GDM1 (cell line): Measurements from ENCODE around the gene DENND5B.
A peak's percentile ranks its signal among the peaks of the same experiment; 100 is the strongest.
"Not testable (repeated sequence)": the region's sequence is repeated elsewhere in the genome, so short reads cannot be mapped to it uniquely, and the experiment has no call there.

ENCODE experiments used
- DNase-seq: peaks from one replicate; lab custom pipeline; 2025; lab: John Stamatoyannopoulos, UW

Gene DENND5B

DNA sequence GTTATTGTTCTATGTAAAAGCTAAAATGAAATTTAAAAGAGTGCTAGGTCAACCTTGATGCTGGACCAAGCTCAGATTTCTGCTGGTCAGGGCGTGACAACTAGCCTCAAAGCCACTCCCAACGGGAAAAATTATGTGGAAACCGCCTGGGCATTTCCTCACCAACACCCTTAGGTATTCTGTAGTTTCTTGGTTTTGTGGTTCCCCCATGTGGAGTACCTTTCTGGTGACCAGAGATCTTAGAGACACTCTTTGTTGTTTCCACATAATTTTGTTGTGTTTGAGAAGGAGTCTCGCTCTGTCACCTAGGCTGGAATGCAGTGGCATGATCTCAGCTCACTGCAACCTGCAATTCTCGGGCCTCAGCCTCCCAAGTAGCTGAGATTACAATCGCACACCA is 119.9 kb downstream of the DENND5B start:
- DNase-seq = no peak

DNA sequence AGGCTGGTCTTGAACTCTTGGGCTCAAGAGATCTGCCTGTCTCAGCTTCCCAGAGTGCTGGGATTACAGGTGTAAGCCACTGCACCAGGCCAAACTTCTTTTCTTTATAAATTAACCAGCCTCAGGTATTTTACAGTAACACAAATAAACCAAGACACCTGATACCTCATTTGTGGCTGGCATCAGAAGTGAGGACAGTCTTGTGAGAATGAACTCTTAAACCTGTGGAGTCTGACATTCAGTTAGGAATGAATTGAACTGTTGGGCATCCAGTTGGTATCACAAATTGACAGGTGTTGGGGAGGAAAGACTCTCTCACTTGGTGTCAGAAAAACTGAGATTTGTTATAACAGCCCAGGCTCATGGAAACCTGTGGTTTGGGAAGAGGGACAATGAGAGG is 120.5 kb downstream of the DENND5B start:
- no peak for DNase-seq

DNA sequence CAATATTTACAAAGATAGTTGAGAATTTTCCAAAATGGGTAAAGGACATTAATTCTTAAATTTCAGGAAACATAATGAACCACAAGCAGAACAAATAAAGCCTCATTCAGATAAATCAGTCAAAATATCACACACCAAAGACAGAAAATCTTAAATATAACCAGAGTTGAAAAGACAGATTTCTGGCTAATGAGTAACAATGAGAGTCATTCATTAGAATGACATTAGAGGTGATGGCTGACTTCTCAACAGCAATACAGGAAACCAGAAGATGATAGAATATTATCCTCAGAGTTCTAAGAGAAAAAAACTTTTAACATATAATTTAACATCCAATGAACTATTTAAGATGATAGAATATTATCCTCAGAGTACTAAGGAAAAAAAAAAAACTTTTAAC is 124.2 kb downstream of the DENND5B start:
- DNase-seq = no peak

DNA sequence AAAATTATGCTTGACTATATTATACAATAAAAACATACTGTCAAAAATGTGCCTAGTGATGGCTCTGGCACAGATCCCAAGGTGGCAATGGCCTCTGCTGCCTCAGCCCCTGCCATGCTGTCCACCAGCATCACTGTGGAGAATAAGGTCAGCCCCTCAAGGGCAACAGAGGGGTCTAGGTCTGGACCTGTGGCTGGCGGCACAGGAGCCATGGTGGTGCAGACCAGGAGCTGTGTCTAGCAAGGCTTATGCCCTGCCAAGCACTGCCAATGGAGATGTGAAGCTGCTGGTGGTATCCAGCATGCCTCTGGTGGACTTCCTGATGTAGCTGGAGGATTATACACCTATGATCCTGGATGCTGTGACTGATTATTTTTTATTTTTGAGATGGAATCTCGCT is 125.9 kb downstream of the DENND5B start:
- no peak for DNase-seq

DNA sequence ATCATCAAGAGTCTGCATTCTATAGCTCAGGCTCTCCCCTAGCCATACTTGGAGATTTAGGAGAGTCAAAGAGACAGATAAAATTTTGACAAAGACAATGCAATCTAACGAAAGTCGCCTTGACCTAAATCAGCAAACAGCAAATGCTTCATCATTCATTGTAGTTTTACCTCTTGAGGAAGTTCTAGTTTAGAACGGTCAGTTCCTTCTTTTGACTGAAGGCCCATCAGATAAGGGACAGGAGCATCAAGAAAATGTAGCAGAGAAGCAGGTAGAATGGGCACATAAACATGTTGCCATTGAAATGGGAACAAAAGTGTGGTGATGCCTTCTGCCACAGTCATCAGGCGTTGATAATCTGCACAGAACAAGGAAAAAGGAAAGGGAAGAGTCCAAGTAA is 130.9 kb downstream of the DENND5B start:
- DNase-seq = no peak

DNA sequence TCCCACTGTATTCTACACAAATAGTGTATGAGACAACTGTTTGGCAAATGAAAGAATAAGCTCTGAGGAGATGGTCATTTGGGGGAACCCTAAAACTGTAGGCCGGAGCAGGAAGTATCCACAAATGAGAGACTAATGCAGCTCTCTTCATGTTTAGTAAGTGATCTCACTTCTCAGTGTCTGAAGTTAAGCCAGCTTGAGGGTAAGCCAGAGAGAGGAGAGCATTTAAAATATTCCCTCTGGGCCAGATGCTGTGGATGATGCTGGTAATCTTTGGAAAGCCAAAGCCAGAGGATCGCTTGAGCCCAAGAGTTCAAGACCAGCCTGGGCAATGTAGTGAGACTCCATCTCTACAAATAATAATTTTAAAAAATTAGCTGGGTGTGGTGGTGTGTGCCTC is 134.4 kb downstream of the DENND5B start:
- no peak for DNase-seq

DNA sequence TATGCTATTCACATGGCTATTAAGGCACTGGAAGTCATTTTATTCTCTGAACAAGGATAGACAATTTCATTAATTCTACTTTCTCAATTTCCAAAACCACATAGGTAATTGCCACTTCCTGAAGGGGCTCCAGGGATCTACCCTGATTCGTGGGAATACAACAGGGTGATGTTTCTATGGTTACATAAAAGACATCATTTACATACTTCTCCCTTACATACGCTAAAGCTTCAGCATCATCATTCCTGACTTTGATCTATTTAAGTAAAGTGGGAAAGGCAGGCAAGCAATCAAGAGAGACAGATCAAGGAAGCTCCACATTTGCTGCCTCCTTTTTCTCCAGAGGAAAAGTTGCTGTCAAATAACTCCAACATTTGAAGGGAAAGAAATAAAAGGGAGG is 146.2 kb downstream of the DENND5B start:
- no peak for DNase-seq

DNA sequence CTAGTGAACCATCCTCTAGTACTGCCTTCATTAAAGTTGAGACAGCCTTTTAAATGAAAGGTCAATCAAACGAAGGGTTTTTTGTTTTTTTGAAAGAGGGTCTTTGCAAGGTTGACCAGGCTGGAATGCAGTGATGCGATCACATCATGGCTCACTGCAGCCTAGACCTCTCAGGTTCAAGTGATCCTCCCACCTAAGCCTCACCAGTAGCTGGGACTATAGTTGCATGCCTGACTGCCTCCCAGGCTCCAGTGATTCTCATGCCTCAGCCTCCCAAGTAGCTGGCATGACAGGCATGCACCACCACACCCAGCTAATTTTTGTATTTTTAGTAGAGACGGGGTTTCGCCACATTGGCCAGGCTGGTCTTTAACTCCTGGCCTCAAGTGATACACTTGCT is 150.3 kb downstream of the DENND5B start:
- DNase-seq = no peak

DNA sequence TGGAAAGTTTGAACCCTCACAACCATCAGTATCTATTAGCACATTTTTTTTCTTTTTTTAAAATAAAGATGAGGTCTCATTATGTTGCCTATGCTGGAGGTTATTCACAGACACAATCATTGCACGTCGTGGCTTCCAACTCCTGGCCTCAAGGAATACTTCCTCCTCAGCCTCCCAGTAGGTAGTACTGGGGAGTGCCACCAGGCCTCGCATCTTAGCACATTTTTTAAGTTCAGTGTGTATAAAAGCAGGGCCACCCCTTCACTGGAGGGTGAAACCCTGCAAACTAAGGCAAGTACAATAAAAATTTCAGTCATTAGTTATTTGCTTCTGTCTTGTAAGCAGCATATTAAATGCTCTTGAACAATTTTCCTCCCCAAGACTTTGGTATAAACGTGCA is 150.8 kb downstream of the DENND5B start:
- no peak for DNase-seq

DNA sequence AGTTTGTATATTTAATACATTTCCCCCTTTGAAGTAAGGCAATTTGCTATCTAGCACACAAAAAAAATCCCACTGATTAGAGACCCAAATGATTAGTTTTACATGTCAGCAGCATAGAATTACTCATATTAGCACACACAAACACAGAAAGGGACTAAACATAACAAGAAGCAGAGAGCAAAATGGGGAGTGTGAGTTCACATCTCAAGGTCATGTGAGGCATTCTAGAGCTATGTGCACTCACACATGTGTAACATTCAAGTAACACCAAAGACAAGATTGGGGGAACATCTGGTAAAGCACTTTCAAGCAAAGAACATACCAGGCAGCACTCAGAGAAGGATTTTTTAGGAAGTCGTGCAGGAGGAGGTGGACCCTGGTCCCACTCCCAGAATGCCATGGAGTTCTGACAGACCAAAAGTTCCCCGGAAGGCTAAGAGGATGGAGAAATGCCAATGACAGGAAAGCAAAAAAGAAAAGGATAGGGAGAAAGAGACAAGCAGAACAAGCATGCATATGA is 159.2 kb downstream of the DENND5B start:
- DNase-seq = no peak

DNA sequence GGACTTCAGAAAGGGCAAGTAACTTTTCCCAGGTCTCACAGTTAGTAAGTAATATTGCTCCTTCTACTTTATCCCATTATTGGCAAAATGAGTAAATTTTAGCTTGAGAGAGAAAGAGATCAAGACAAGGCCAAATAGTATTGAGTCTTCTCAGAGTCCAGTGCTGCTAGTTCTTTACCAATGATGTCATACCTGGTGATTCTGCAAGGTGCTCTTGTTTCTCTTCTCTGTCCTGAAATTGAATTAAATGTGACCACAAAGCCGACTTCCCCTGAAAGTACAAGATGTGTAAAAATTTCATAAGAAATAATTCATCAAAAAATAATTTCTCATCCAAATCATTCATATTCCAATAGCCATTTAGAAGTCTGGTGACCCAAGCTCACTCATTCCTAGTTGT is 167.5 kb downstream of the DENND5B start:
- no peak for DNase-seq

DNA sequence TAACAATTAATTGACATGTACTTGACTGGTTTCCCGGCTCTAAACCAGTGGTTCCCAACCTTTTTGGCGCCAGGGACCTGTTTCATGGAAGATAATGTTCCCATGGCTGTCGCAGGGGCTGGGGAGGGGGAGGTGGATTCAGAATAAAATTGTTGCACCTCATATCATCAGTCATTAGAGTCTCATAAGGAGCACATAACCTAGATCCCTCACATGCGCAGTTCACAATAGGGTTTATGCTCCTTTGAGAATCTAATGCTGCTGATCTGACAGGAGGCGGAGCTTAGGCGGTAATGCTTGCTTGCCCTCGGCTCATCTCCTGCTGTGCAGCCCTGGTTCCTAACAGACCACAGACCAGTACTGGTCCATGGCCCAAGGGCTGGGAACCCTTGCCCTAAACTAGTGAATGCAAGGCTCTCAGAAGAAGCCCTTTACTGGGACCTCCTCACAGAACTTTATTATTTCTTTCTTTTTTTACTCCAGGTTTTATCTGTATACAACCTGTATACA is 178.6 kb downstream of the DENND5B start:
- no peak for DNase-seq

DNA sequence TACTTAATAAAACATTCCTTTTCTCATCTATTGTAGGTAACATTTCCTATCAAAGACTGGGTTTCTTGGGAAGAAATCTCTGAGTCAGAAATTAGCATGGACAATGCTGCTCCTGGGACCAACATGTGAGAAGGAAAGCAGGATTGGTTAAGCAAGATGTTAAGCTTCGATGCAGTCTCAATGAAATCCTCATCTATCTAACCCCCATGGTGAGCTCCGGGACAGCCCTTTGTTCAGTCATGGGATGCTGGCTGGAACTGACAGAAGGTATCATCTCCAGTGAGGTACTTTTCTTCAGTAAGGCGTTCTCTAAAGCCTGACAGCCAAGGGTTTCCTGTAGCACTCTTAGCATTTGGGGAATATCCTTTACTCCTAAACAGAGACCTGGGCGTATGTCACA is 182.2 kb downstream of the DENND5B start:
- no peak for DNase-seq

DNA sequence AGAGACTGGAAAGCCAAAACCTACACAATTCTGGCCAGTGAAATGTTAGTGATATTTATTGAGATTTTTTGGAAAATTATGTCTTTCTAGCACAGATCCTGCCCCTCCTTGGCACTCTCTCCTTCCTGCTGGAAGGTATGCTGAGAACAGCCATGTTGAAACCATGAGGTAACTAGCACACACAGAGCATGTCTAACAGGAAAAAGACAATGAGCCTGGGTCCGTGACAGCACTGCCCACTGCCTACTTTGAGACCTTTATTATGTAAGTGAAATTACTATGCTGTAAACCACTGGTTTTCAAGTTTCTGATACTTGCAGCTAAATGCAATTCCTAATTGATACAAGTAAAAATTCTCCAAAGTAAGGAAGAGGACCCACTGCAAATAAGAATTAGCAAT is 183.4 kb downstream of the DENND5B start:
- DNase-seq = no peak

DNA sequence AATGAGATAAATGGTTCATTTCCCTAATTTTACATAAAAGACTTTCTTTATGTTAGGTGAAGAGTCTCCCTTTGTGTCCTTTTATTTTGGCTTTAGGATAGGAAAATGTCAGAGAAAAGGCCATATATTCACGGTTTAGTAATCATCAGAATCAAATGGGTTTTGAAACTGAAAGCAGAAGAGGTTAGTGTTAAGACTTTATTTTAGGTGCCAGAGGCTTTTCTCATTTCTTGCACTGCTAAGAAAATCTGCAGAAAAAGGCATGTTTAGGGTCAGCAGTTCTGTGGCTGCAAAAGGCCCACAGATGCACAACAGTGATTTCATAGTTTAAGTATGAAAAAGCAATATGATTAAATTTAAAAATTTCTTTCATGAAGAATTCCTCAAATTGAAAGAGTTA is 184.6 kb downstream of the DENND5B start:
- DNase-seq = no peak

DNA sequence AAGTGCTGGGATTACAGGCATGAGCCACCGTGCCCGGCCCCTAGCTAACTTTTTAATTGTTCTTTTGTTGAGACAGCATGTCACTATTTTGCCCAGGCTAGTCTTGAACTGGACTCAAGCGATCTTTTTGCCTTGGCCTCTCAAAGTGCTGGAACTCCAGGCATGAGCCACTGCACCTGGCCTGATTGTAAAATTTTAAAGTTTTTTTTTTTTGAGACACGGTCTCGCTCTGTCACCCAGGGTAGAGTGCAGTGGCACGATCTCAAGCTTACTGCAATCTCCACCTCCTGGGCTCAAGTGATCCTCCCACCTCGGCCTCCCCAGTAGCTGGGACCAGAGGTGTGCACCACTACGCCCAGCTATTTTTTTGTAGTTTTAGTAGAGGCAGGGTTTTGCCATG is 185.9 kb downstream of the DENND5B start:
- DNase-seq = no peak

DNA sequence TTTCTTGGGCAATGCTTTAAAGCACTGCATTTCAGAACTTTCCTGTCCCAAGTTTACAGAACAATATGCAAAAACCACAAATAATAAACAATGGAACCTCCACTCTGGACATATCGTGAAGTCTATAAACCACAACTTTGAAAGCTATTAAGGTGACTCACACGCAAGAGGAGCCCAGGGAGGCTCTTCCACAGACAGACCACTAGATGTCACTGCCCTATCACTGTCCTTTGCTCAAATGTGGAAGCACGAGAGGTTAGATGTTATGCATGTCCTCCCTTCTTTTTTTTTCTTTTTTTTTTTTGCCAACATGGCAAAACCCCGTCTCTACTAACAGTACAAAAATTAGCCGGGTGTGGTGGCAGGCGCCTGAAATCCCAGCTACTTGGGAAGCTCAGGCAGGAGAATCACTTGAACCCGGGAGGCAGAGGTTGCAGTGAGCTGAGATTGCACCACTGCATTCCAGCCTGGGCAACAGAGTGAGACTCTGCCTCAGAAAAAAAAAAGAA is 187.8 kb downstream of the DENND5B start:
- DNase-seq = peak; percentile 54

DNA sequence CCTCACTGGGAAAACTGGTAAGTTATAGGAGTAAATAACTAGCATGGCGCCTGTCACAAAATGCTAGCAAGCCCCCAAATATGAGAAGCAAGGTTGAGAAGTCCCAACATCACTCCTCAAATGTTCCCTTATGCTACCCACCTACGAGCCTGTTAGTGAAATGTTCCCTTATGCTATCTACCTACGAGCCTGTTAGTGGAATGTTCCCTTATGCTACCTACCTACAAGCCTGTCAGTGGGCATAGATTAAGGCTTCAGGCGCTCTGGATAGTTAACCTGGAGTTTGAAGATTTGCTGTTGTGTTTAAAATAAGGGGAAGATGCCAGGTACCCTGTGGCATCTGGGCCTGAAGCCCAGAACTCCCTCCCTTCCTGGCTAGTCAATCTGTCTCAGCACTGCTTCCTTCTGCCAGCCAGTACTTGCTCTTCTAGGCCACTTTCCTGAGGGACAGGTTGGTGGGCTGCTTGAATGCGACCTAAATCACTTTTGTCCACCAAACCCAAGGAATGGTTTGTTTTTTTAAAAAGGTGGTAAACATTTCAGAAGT is 197.9 kb downstream of the DENND5B start:
- no peak for DNase-seq

DNA sequence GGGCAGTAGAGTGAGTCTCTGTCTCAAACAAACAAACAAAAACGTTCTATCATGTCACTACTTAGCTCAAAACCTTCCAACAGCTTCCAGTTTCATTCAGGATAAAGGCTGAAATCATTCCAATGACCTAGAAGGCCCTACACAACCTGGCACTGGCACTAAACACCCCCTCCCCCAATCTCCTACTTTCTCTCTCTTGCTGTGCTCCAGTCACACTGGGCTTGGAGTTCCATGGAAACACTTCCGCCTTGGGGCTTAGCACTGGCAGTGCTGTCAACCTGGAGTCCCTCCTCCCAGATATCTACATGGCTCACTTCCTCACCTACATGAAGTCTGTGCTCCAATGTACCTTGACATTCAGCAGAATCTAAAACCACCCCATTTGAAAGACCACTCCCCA is 199.9 kb downstream of the DENND5B start:
- DNase-seq = no peak

DNA sequence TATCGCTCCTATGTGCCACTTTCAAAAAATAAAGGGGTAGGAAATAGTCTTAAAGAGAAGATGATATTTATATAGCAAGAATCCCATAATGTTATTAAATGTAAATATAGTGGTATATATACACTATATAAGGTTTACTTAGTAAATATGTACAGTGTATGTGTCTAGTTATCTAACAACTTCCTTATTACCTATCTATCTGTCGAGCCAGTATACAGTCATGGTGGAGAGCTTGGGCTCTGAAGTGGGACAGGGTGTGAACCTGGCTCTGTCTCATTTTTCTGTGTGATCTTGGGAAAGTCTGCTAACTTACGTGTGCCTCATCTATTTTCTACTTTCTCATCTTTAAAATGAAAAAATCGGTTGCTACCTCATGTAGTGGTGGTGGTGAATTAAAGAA is 202.2 kb downstream of the DENND5B start:
- no peak for DNase-seq

DNA sequence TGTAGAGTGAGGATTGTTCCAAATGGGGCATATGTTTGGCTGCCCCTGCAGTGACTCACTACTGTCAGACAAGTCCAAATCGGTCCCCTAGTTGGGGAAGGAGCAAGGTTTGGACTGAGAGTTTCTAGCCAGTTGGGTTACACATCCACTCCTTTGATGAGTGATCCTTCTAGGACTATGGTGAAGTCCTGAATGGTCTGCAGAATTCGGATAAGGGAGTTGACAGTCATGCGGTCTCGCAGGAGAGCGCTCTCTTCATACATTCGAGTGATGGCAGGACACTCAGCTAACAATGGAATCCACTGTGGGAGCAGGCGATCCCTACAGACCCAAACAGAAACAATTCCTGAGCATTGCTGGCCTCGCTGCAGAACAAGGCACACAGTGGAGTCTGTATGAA is 203.5 kb downstream of the DENND5B start:
- DNase-seq = no peak

DNA sequence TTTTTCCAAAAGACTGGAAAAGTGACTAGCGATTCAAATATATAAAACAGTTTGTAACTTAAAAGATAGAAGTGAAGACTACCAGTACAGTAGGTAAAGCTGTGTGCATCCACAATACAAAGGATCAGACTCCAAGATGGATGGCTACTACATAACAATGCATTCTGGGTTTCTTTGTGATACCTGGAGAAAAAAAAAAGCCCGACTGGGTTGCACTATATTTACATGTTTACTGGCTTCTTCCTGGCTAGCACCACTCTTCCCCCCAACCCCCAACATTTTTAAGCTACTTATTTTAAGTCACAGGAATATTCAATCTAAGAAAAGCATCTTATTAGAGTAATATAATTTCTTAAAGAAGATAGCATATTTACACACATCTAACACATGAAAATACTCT is 203.9 kb downstream of the DENND5B start:
- no peak for DNase-seq

DNA sequence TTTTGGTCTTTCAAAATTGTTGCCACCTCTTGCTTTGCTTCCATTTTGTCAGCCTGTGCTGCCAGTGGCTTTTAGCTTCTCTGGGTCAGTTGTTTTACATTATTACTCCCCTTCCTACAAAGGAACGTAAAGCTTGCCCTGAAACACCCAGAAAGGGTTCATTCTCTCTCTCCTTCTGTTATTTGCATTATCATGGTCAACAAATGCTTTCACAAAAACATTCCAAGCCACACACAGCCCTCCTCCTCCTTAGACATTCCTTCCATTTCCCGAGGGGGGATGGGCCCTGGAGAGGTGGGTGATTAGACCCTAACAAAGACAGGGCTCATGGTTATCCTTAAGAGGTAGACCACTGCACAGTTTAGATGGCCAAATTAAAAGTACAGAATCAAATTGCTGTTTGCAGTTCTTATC is 204.6 kb downstream of the DENND5B start:
- no peak for DNase-seq

DNA sequence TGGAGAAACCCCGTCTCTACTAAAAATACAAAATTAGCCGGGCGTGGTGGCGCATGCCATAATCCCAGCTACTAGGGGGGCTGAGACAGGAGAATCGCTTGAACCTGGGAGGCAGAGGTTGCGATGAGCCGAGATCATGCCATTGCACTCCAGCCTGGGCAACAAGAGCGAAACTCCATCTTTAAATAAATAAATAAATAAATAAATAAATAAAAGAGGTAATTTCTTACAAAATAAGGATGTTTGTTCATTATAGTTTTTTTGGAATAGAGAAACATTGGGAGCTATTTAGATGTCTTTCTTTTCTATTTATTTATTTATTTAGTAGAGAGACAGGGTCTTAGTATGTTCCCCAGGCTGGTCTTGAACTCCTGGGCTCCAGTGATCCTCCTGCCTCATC is 213.7 kb downstream of the DENND5B start:
- not testable (repeated sequence) for DNase-seq
